Mucosa of stomach (tissue), 1 donor: ENCODE measurements around the gene RNF4.
"Not testable (repeated sequence)": the region's sequence is repeated elsewhere in the genome, so short reads cannot be mapped to it uniquely, and the experiment has no call there.

Experiments
- H3K27me3 ChIP-seq: one replicate; pipeline ENCODE4 v1.7.0; 2013; ENCODE audit warnings: mild to moderate bottlenecking, low read length; ENCODE audit not compliant: control insufficient read depth, insufficient read depth
- H3K36me3 ChIP-seq: one replicate; pipeline ENCODE4 v1.7.0; 2013; ENCODE audit warnings: low read length; ENCODE audit not compliant: control insufficient read depth, insufficient read depth
- H3K4me1 ChIP-seq: one replicate; pipeline ENCODE4 v1.7.0; 2013; ENCODE audit warnings: mild to moderate bottlenecking, low read length; ENCODE audit not compliant: control insufficient read depth, insufficient read depth
- H3K4me3 ChIP-seq: one replicate; pipeline ENCODE4 v1.7.0; 2013; ENCODE audit warnings: low read length
- H3K9ac ChIP-seq: one replicate; pipeline ENCODE4 v1.7.0; 2013; ENCODE audit warnings: mild to moderate bottlenecking, low read length, moderate library complexity
- H3K9me3 ChIP-seq: one replicate; pipeline ENCODE4 v1.7.0; 2013; ENCODE audit warnings: mild to moderate bottlenecking, low read length, moderate library complexity; ENCODE audit not compliant: control insufficient read depth
- donor health status: Pancreatic carcinoma.

RNF4 gene

GRCh38 chr4:2429945-2430757, 38.8 kb upstream of the RNF4 start:
- not testable (repeated sequence) for H3K9me3 ChIP-seq, H3K36me3 ChIP-seq, H3K4me3 ChIP-seq, H3K4me1 ChIP-seq, H3K9ac ChIP-seq, H3K27me3 ChIP-seq

- no peak overlapping the region for H3K4me3 ChIP-seq
- H3K27me3 ChIP-seq, result peaks cover 5% of the 10 kb centered on the region
- no peaks in the 10 kb centered on the region for H3K36me3 ChIP-seq
- no peak overlapping the region for H3K9ac ChIP-seq
- no peaks in the 10 kb centered on the region for H3K4me1 ChIP-seq
- H3K9me3 ChIP-seq, result no peaks in the 10 kb centered on the region
These were observed 36.9 kb upstream of the RNF4 start for GRCh38 chr4:2432004-2432403.

- Histone ChIP-seq H3K9me3 (no peaks in the 10 kb centered on the region), H3K27me3 (peaks cover 5% of the 10 kb centered on the region), H3K36me3 (no peaks in the 10 kb centered on the region), H3K4me3 (no peak overlapping the region), H3K9ac (no peak overlapping the region), H3K4me1 (no peaks in the 10 kb centered on the region)
These were observed 35.8 kb upstream of the RNF4 start for GRCh38 chr4:2432991-2433530.

GRCh38 chr4:2433609-2434350, 35.1 kb upstream of the RNF4 start:
- H3K9me3 ChIP-seq, result no peaks in the 10 kb centered on the region
- H3K36me3 ChIP-seq, result no peaks in the 10 kb centered on the region
- no peak overlapping the region for H3K4me3 ChIP-seq
- H3K27me3 ChIP-seq, result peaks cover 6% of the 10 kb centered on the region
- no peak overlapping the region for H3K9ac ChIP-seq
- H3K4me1 ChIP-seq, result no peaks in the 10 kb centered on the region

GRCh38 chr4:2434420-2434819, 34.5 kb upstream of the RNF4 start:
- H3K4me3 ChIP-seq, result no peak overlapping the region
- H3K4me1 ChIP-seq, result no peaks in the 10 kb centered on the region
- no peak overlapping the region for H3K9ac ChIP-seq
- no peaks in the 10 kb centered on the region for H3K9me3 ChIP-seq
- no peaks in the 10 kb centered on the region for H3K36me3 ChIP-seq
- peaks cover 12% of the 10 kb centered on the region for H3K27me3 ChIP-seq

- Histone ChIP-seq H3K4me1 (peaks cover under 1% of the 10 kb centered on the region), H3K36me3 (no peaks in the 10 kb centered on the region), H3K4me3 (no peak overlapping the region), H3K27me3 (peaks cover 12% of the 10 kb centered on the region), H3K9me3 (no peaks in the 10 kb centered on the region), H3K9ac (no peak overlapping the region)
These were observed 32.6 kb upstream of the RNF4 start for GRCh38 chr4:2436301-2436700.

- no peaks in the 10 kb centered on the region for H3K9me3 ChIP-seq
- peaks cover 4% of the 10 kb centered on the region for H3K4me1 ChIP-seq
- no peak overlapping the region for H3K9ac ChIP-seq
- H3K36me3 ChIP-seq, result no peaks in the 10 kb centered on the region
- no peak overlapping the region for H3K4me3 ChIP-seq
- H3K27me3 ChIP-seq, result peaks cover 12% of the 10 kb centered on the region
These were observed 32.0 kb upstream of the RNF4 start for GRCh38 chr4:2436761-2437474.

GRCh38 chr4:2437475-2438215, 31.3 kb upstream of the RNF4 start:
- H3K36me3 ChIP-seq, result no peaks in the 10 kb centered on the region
- H3K9me3 ChIP-seq, result no peaks in the 10 kb centered on the region
- no peak overlapping the region for H3K4me3 ChIP-seq
- peaks cover 12% of the 10 kb centered on the region for H3K27me3 ChIP-seq
- no peak overlapping the region for H3K9ac ChIP-seq
- peaks cover 4% of the 10 kb centered on the region for H3K4me1 ChIP-seq

- H3K4me3 ChIP-seq, result no peak overlapping the region
- no peaks in the 10 kb centered on the region for H3K9me3 ChIP-seq
- no peaks in the 10 kb centered on the region for H3K36me3 ChIP-seq
- H3K4me1 ChIP-seq, result peaks cover 4% of the 10 kb centered on the region
- no peak overlapping the region for H3K9ac ChIP-seq
- H3K27me3 ChIP-seq, result peaks cover 12% of the 10 kb centered on the region
These were observed 29.8 kb upstream of the RNF4 start for GRCh38 chr4:2438822-2439718.

GRCh38 chr4:2441393-2442174, 27.3 kb upstream of the RNF4 start:
- Histone ChIP-seq H3K4me1 (peaks cover 4% of the 10 kb centered on the region), H3K9me3 (no peaks in the 10 kb centered on the region), H3K4me3 (no peak overlapping the region), H3K36me3 (no peaks in the 10 kb centered on the region), H3K9ac (no peak overlapping the region), H3K27me3 (peaks cover 7% of the 10 kb centered on the region)
